Activated CD8-positive, alpha-beta T cell treated with anti-CD3 and anti-CD28 coated beads, Interleukin-2, amount 10 ng/mL, durations not matched to agents 7 days and 5 days (primary cell): ENCODE data around the gene ORAI1. TPM values are rescaled to one million over a fixed set of nuclear protein-coding genes. Genes with fewer than 3 reads are reported as not detected.
A peak's percentile ranks its signal among the peaks of the same experiment; 100 is the strongest.
"Not testable (repeated sequence)": the region's sequence is repeated elsewhere in the genome, so short reads cannot be mapped to it uniquely, and the experiment has no call there.

ENCODE experiments used
- ATAC-seq: fragments of 150-1000 bp; cut with Tn5 transposase; one replicate; pipeline ENCODE4 v1.10.0; 2021; ENCODE audit warnings: moderate library complexity
- CTCF ChIA-PET: fragments of 350-600 bp; sonication (Branson Sonifier 250); formaldehyde crosslinking; loops from one replicate; lab custom pipeline; 2021; ENCODE audit warnings: antibody characterized with exemption; lab: Charles Lee
- POLR2A ChIA-PET: fragments of 350-600 bp; sonication (Branson Sonifier 250); formaldehyde crosslinking; loops from one replicate; lab custom pipeline; 2021; ENCODE audit warnings: antibody characterized with exemption; lab: Charles Lee
- DNase-seq: peaks from one replicate; pipeline ENCODE4 v3.0.0-alpha.2; 2020
- H3K27ac Mint-ChIP-seq: one replicate; pipeline ENCODE4 v1.8.0; 2021; ENCODE audit warnings: mild to moderate bottlenecking, mixed read lengths
- H3K27me3 Mint-ChIP-seq: one replicate; pipeline ENCODE4 v1.8.0; 2021; ENCODE audit warnings: low read depth, mixed read lengths
- H3K36me3 Mint-ChIP-seq: one replicate; pipeline ENCODE4 v1.8.0; 2021; ENCODE audit warnings: low read depth, mixed read lengths
- H3K4me1 Mint-ChIP-seq: one replicate; pipeline ENCODE4 v1.8.0; 2021; ENCODE audit warnings: low read depth, mixed read lengths
- H3K4me3 Mint-ChIP-seq: one replicate; pipeline ENCODE4 v1.8.0; 2021; ENCODE audit warnings: mild to moderate bottlenecking, mixed read lengths
- H3K9me3 Mint-ChIP-seq: one replicate; pipeline ENCODE4 v1.8.0; 2022; ENCODE audit warnings: mixed read lengths; ENCODE audit not compliant: insufficient read depth
- total RNA-seq, 2 experiments: library from RNA; stranded (reverse); gene quantifications; one replicate each; pipeline ENCODE4 v1.2.3, GENCODE V29; 2021

Gene ORAI1
- total RNA-seq, 2 experiments from 2014 or later = 67.4 to 69.6 TPM

DNA sequence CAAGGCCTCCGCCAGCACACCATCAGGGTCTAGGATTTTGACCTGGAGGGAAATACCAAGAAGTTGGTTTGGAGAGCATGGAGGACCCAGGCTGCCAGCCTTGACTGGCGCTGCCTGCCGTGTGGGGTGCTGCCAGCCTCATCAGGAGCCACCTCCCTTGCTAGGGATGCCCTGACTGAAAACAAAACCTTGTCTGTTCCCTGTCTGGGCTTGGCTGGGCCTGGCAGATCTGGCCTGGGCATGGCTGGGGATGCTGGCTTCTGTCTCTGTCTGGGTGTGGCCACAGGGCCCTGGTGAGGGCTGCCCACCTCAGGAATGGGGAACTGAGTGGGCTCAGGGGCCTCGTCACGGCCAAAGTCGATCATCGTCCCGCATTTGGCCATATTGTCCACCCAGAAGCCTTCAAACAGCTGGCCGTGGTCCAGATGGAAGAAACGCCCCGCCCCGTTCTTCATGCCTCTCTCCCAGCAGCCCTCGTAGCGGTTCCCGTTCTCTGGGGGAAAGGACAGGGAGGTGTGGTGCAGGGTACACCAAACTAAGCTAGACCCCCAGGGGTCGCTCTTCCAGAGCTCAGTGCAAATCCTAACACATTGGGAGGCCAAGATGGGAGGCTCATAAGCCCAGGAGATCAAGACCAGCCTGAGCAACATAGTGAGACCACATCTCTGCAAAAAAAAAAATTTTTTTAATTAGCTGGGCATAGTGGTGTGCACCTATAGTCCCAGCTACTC lies 26.6 kb downstream of the ORAI1 start:
- H3K4me1 Mint-ChIP-seq = peaks cover 53% of the 10 kb centered on the region
- H3K27me3 Mint-ChIP-seq = no peaks in the 10 kb centered on the region
- ChIA-PET CTCF (interaction anchor here (1.1 to 1.2 kb wide), 2 partner anchors 34 to 158 kb away, joined by 3 read pairs; no protein-coding TSS in a partner anchor), POLR2A (no interaction called here)
- no peaks in the 10 kb centered on the region for H3K9me3 Mint-ChIP-seq
- DNase-seq = no peak
- peaks cover 53% of the 10 kb centered on the region for H3K36me3 Mint-ChIP-seq
- no peak overlapping the region for H3K4me3 Mint-ChIP-seq
- ATAC-seq = no peak
- no peak overlapping the region for H3K27ac Mint-ChIP-seq

DNA sequence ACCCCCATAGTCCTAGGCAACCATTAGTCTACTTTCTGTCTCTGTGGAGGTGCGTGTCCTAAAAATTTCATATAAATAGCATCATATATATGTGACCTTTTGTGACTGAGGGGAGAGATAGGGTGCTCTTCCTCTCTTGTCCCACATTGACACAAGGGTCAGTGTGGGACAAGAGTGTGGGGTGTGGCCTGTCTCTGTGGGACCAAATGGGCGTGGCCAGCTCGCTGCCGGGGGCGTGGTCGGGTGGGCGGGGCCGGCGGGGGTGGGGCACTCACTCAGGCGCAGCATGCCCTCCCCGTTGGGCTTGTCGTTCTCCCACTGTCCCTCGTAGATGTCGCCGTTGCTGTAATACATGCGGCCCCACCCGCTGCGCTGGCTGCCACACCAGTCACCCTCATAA lies 27.7 kb downstream of the ORAI1 start:
- no peak for DNase-seq
- ChIA-PET POLR2A (no interaction called here), CTCF (no interaction called here)
- Mint-ChIP-seq H3K27ac (no peak overlapping the region), H3K9me3 (no peaks in the 10 kb centered on the region), H3K4me1 (peaks cover 57% of the 10 kb centered on the region), H3K4me3 (no peak overlapping the region), H3K27me3 (no peaks in the 10 kb centered on the region), H3K36me3 (peaks cover 47% of the 10 kb centered on the region)
- ATAC-seq = no peak

- no peaks in the 10 kb centered on the region for H3K27me3 Mint-ChIP-seq
- ChIA-PET CTCF (interaction anchor here (1.0 to 2.4 kb wide), 6 partner anchors 12 to 104 kb away, joined by 3 to 8 read pairs (median 6); no protein-coding TSS in a partner anchor), POLR2A (interaction anchor here (0.6 to 1.0 kb wide), 3 partner anchors 14 to 30 kb away, joined by 3 read pairs; partner anchors contain the start of gene ORAI1)
- H3K9me3 Mint-ChIP-seq = no peaks in the 10 kb centered on the region
- H3K36me3 Mint-ChIP-seq = peaks cover 34% of the 10 kb centered on the region
- no peak overlapping the region for H3K4me3 Mint-ChIP-seq
- DNase-seq (no peak), ATAC-seq (no peak)
- peak overlapping the region; percentile 36 for H3K27ac Mint-ChIP-seq
- H3K4me1 Mint-ChIP-seq = peaks cover 61% of the 10 kb centered on the region
Measured at GRCh38 chr12:121656122-121656521, 29.8 kb downstream of the ORAI1 start.

DNA sequence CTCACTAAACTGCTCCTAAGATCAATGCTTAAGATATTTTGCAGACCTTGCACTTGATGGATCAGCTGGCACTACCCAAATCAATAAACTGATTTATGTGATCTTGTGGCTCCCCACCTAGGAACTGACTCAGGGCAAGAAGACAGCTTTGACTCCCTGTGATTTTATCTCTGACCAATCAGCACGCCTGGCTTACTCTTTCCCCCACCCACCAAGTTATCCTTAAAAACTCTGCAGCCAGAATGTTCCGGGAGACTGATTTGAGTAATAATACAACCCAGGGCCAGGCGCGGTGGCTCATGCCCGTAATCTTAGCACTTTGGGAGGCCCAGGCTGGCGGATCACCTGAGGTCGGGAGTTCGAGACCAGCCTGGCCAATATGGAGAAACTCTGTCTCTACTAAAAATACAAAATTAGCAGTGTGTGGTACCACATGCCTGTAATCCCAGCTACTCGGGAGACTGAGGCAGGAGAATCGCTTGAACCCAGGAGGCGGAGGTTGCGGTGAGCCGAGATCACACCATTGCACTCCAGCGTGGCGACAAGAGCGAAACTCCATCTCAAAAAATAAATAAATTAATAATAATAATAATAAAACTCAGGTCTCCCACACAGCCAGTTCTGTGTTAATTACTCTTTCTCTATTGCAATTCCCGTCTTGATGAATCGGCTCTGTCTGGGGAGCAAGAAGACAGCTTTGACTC lies 31.1 kb downstream of the ORAI1 start:
- no peak for ATAC-seq
- Mint-ChIP-seq H3K27me3 (no peaks in the 10 kb centered on the region), H3K4me1 (peaks cover 74% of the 10 kb centered on the region), H3K36me3 (peaks cover 29% of the 10 kb centered on the region), H3K4me3 (no peak overlapping the region), H3K27ac (peak overlapping the region; percentile 95), H3K9me3 (no peaks in the 10 kb centered on the region)
- ChIA-PET CTCF (interaction anchor here (0.8 to 2.2 kb wide), 8 partner anchors 8 to 105 kb away, joined by 3 to 8 read pairs (median 5); no protein-coding TSS in a partner anchor), POLR2A (interaction anchor here (1.0 to 2.2 kb wide), 3 partner anchors 15 to 30 kb away, joined by 3 to 11 read pairs (median 4); no protein-coding TSS in a partner anchor)
- DNase-seq = no peak

DNA sequence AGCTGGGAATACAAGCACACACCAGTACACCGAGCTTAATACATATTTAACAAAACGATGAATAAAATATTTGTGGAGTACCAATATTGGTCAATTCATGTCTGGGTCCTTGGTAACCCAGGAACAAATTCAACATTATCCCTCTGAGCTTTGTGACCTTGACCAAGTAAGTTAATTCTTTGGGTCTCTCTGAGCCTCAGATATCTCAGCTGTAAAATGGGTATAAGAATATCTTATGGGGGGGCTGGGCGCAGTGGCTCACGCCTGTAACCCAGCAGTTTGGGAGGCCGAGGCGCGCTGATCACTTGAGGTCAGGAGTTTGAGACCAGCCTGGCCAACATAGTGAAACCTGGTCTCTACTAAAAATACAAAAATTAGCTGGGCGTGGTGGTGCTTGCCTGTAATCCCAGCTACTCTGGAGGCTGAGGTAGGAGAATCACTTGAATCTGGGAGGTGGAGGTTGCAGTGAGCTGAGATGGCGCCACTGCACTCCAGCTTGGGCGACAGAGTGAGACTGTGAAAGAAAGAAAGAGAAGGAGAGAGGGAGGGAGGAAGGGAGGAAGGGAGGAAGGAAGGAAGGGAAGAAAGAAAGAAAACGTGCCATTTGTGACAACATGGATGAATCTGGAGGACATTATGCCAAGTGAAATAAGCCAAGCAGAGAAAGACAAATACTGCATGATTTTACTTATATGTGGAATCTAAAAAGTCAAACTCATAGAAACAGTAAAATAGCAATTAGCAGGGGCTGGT lies 35.2 kb downstream of the ORAI1 start:
- ChIA-PET POLR2A (interaction anchor here (0.6 to 1.6 kb wide), 2 partner anchors 11 to 35 kb away, joined by 3 to 4 read pairs; no protein-coding TSS in a partner anchor), CTCF (interaction anchor here (1.0 to 2.9 kb wide), 3 partner anchors 10 to 109 kb away, joined by 5 to 9 read pairs (median 6); partner anchors contain the start of gene ORAI1)
- Mint-ChIP-seq H3K27ac (peak overlapping the region; percentile 8), H3K4me1 (peaks cover 96% of the 10 kb centered on the region), H3K36me3 (peaks cover 27% of the 10 kb centered on the region)
- H3K9me3 Mint-ChIP-seq, DNase-seq, H3K27me3 Mint-ChIP-seq, ATAC-seq, H3K4me3 Mint-ChIP-seq: not testable (repeated sequence)

DNA sequence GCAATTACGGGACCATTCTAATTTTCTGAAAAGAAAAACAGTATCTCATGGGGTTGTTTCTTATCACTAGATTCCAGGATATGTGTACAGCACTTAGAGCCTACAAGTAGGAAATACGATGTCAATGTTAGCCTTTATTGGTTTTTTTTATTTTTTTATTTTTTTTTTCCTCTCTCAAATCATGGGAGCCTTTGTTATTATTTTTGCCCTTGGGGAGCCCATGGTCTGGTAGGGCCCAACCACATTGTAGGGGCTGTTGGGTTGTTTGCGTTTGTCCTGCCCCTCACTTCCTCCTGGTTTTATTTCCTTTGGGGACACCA lies 37.2 kb downstream of the ORAI1 start:
- ChIA-PET POLR2A (interaction anchor here (1.0 to 1.5 kb wide), 4 partner anchors 26 to 37 kb away, joined by 3 to 13 read pairs (median 4); partner anchors contain the start of gene ORAI1), CTCF (no interaction called here)
- H3K4me3 Mint-ChIP-seq = peak overlapping the region; percentile 95
- DNase-seq (no peak), ATAC-seq (no peak)
- H3K27me3 Mint-ChIP-seq = no peaks in the 10 kb centered on the region
- H3K36me3 Mint-ChIP-seq = peaks cover 26% of the 10 kb centered on the region
- H3K27ac Mint-ChIP-seq = peak overlapping the region; percentile 95
- H3K4me1 Mint-ChIP-seq = peaks cover 90% of the 10 kb centered on the region
- no peaks in the 10 kb centered on the region for H3K9me3 Mint-ChIP-seq

DNA sequence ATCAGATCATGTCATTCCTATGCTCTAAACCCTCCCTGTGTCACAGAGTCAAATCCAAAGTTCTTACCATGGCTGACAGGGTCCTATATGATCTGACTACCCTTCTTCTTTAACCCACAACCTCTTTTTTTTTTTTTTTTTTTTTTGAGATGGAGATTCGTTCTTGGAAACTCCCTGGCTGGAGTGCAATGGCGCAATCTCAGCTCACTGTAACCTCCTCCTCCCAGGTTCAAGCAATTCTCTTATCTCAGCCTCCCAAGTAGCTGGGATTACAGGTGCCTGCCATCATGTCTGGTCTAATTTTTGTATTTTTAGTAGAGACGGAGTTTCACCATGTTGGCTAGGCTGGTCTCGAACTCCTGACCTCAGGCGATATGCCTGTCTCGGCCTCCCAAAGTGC lies 40.5 kb downstream of the ORAI1 start:
- H3K27me3 Mint-ChIP-seq, POLR2A ChIA-PET, H3K9me3 Mint-ChIP-seq, DNase-seq, ATAC-seq: not testable (repeated sequence)
- CTCF ChIA-PET = interaction anchor here (0.9 to 3.5 kb wide), 4 partner anchors 20 to 114 kb away, joined by 3 to 54 read pairs (median 6); partner anchors contain the start of gene ORAI1
- Mint-ChIP-seq H3K4me3 (peak overlapping the region; percentile 61), H3K27ac (peak overlapping the region; percentile 77), H3K36me3 (peaks cover 30% of the 10 kb centered on the region), H3K4me1 (peaks cover 71% of the 10 kb centered on the region)

DNA sequence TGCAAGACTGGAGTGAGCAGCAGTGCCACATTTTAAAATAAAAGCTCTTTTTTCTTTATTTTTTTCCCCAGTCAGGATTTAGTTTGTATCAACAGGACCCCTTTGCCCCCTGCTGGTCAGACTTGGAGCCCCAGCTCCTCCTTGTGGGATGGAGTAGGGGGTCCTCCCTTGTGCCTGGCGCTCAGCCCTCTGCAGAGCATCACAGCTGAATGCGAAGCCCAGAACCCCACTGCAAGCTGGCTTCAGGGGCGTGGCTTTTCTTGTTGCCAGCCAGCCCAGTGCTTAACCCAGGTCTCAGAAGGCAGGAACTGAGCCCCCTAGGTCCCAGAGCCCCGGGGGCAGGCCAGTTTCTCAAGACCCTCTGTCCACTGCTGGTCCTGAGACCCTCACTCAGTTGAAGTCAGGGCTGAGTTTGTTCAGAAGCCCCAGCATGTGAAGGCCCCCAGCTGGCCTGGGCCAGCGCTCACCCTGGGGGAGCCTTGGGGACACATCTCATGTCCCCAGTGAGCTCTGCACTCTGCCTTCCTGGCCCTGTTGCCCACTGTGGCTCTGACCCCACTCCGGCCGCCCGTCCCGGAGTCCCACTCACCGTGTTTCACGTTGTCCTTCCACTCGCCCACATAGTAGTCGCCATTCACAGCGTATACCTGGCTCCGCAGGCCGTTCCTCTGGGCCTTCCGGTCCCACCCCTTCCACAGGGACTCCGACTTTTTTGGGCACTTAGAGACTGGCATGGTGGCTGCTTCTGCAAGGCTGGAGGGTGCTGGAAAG lies 42.6 kb downstream of the ORAI1 start:
- ChIA-PET CTCF (interaction anchor here (0.6 to 5.4 kb wide), 39 partner anchors 9 to 190 kb away, joined by 3 to 98 read pairs (median 5); partner anchors contain the start of gene ORAI1), POLR2A (interaction anchor here (0.6 to 3.0 kb wide), 6 partner anchors 42 to 170 kb away, joined by 3 to 24 read pairs (median 4); partner anchors contain the start of gene ORAI1)
- ATAC-seq (no peak), DNase-seq (peak; percentile 63)
- H3K9me3 Mint-ChIP-seq = no peaks in the 10 kb centered on the region
- H3K4me1 Mint-ChIP-seq = peaks cover 66% of the 10 kb centered on the region
- H3K27me3 Mint-ChIP-seq = no peaks in the 10 kb centered on the region
- peak overlapping the region; percentile 61 for H3K27ac Mint-ChIP-seq
- peaks cover 27% of the 10 kb centered on the region for H3K36me3 Mint-ChIP-seq
- H3K4me3 Mint-ChIP-seq = no peak overlapping the region

GRCh38 chr12:121669521-121669900 lies 43.2 kb downstream of the ORAI1 start, which contains the start of gene MORN3:
Gene MORN3, minus strand, starts transcription at chr12:121669654. Its CDS starts 171 bp downstream, at chr12:121669483.
- ATAC-seq = no peak
- peak within 1 kb of the TSS; percentile 61 for H3K27ac Mint-ChIP-seq
- DNase-seq = no peak
- no peaks in the 10 kb centered on the region for H3K9me3 Mint-ChIP-seq
- ChIA-PET POLR2A (interaction anchor here (0.9 to 3.0 kb wide), 3 partner anchors 42 to 133 kb away, joined by 3 to 24 read pairs (median 4); partner anchors contain the start of gene ORAI1), CTCF (interaction anchor here (0.9 to 5.4 kb wide), 11 partner anchors 10 to 191 kb away, joined by 3 to 98 read pairs (median 9); partner anchors contain the start of gene ORAI1)
- no peaks in the 10 kb centered on the region for H3K27me3 Mint-ChIP-seq
- peaks cover 21% of the 10 kb centered on the region for H3K36me3 Mint-ChIP-seq
- H3K4me1 Mint-ChIP-seq = peaks cover 61% of the 10 kb centered on the region
- no peak within 1 kb of the TSS for H3K4me3 Mint-ChIP-seq

GRCh38 chr12:121673013-121673511 lies 46.7 kb downstream of the ORAI1 start:
- no peaks in the 10 kb centered on the region for H3K9me3 Mint-ChIP-seq
- CTCF ChIA-PET = interaction anchor here (1.8 to 5.4 kb wide), 4 partner anchors 14 to 195 kb away, joined by 5 to 98 read pairs (median 17); partner anchors contain the start of gene ORAI1
- peak overlapping the region; percentile 82 for H3K4me3 Mint-ChIP-seq
- peaks cover 37% of the 10 kb centered on the region for H3K4me1 Mint-ChIP-seq
- peaks cover 4% of the 10 kb centered on the region for H3K36me3 Mint-ChIP-seq
- POLR2A ChIA-PET = interaction anchor here (0.6 to 2.4 kb wide), 3 partner anchors 15 to 46 kb away, joined by 3 to 39 read pairs (median 3); partner anchors contain the start of gene ORAI1
- DNase-seq = no peak
- ATAC-seq = peak; percentile 3
- H3K27ac Mint-ChIP-seq = peak overlapping the region; percentile 96
- no peaks in the 10 kb centered on the region for H3K27me3 Mint-ChIP-seq
